Muscle layer of duodenum (tissue), 2 donors: ENCODE data around the gene SOX10.

Experiments
- H3K27ac ChIP-seq: one replicate; pipeline ENCODE4 v1.7.0; 2013; ENCODE audit warnings: mild to moderate bottlenecking, low read length
- H3K27me3 ChIP-seq: one replicate; pipeline ENCODE4 v1.7.0; 2013; ENCODE audit warnings: low read depth, mild to moderate bottlenecking, control low read depth, low read length
- H3K36me3 ChIP-seq, 2 donors: one replicate each; pipeline ENCODE4 v1.7.0; 2013; ENCODE audit warnings: low read length in 2 of 2, control low read depth in 1 of 2, mild to moderate bottlenecking in 1 of 2; ENCODE audit not compliant: insufficient read depth in 2 of 2, control insufficient read depth in 1 of 2
- H3K4me1 ChIP-seq, 2 donors: one replicate each; pipeline ENCODE4 v1.7.0; 2013; ENCODE audit warnings: low read length in 2 of 2, mild to moderate bottlenecking in 2 of 2, control low read depth in 1 of 2, moderate library complexity in 1 of 2; ENCODE audit not compliant: insufficient read depth in 2 of 2, control insufficient read depth in 1 of 2
- H3K4me3 ChIP-seq, 2 donors: one replicate each; pipeline ENCODE4 v1.7.0; 2013; ENCODE audit warnings: low read length in 2 of 2, low read depth in 1 of 2, mild to moderate bottlenecking in 1 of 2
- H3K9me3 ChIP-seq, 2 donors: one replicate each; pipeline ENCODE4 v1.7.0; 2013; ENCODE audit warnings: low read length in 2 of 2, control low read depth in 1 of 2, mild to moderate bottlenecking in 1 of 2; ENCODE audit not compliant: control insufficient read depth in 1 of 2
- donor health status: healthy.

The SOX10 gene

DNA sequence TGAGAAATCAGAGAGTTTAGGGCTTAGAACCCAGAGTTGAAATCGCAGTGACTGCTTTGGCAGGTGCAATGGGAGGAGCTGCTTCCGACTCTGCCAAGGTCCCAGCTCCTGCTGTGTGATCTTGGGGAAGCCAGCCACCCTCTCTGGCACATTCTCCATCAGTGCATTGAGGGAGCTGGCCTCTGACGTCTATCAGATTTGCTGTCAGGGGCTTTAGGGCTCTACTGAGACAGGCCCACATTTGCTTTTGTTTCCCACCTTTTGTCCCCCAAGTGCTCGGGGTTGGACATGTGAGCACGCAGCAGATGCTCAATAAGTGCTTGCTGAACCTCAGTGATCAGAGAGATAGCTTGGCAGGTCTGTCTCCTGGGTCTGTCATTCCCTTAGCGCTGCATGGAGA is 10.6 kb upstream of the SOX10 start:
- Histone ChIP-seq H3K9me3 (no peaks in the 10 kb centered on the region), H3K27me3 (no peaks in the 10 kb centered on the region), H3K27ac (no peak overlapping the region), H3K4me3 (no peak overlapping the region), H3K36me3 (no peaks in the 10 kb centered on the region), H3K4me1 (no peaks in the 10 kb centered on the region)

DNA sequence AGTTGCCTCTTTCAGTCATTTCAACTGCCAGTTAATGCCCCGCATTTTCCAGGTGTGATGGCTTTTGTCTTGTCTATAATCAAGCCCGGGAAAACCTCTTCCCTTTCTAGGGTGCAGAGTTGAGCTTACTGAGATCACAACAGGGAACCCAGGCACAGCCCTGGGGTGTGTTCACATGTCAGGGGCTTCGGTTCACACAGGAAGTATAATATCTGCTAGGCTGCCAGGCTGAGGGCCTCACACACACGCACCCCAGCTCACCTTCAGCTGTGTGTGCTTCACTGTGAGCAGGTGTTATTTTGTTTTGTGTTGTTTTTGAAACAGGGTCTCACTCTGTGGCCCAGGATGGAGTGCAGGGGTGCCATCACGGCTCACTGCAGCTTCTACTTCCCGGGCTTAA is 9.7 kb upstream of the SOX10 start:
- Histone ChIP-seq H3K4me3 (no peak overlapping the region), H3K36me3 (no peaks in the 10 kb centered on the region), H3K27ac (no peak overlapping the region), H3K27me3 (no peaks in the 10 kb centered on the region), H3K4me1 (no peaks in the 10 kb centered on the region), H3K9me3 (no peaks in the 10 kb centered on the region)

- Histone ChIP-seq H3K9me3 (no peaks in the 10 kb centered on the region), H3K4me1 (no peaks in the 10 kb centered on the region), H3K27me3 (no peaks in the 10 kb centered on the region), H3K4me3 (no peak overlapping the region), H3K36me3 (no peaks in the 10 kb centered on the region), H3K27ac (no peak overlapping the region)
These were observed 7.5 kb upstream of the SOX10 start for GRCh38 chr22:37991731-37992442.

DNA sequence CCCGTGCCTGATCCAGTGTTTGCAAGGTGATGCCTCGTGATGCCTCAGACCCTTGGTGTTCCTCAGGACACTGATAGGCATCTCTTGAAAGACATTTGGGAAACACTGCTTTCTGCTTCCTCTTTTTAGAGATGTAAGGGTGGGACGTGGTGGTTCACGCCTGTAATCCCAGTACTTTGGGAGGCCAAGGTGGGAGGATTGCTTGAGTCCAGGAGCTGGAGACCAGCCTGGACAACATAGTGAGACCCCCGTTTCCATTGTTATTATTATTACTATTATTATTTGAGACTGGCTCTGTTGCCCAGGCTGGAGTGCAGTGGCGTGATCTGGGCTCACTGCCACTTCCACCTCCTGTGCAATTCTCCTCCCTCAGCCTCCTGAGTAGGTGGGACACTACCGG is 6.5 kb upstream of the SOX10 start:
- H3K9me3 ChIP-seq = no peaks in the 10 kb centered on the region
- no peaks in the 10 kb centered on the region for H3K4me1 ChIP-seq

GRCh38 chr22:37990301-37990700 is 5.9 kb upstream of the SOX10 start:
- H3K9me3 ChIP-seq = no peaks in the 10 kb centered on the region
- H3K27ac ChIP-seq = no peak overlapping the region

More for the DNA sequence above, 6.5 kb upstream of the SOX10 start:
- Histone ChIP-seq H3K27me3 (no peaks in the 10 kb centered on the region), H3K36me3 (peaks cover 0 to 5% of the 10 kb centered on the region in 2 donors), H3K4me3 (no peak overlapping the region), H3K27ac (no peak overlapping the region)

DNA sequence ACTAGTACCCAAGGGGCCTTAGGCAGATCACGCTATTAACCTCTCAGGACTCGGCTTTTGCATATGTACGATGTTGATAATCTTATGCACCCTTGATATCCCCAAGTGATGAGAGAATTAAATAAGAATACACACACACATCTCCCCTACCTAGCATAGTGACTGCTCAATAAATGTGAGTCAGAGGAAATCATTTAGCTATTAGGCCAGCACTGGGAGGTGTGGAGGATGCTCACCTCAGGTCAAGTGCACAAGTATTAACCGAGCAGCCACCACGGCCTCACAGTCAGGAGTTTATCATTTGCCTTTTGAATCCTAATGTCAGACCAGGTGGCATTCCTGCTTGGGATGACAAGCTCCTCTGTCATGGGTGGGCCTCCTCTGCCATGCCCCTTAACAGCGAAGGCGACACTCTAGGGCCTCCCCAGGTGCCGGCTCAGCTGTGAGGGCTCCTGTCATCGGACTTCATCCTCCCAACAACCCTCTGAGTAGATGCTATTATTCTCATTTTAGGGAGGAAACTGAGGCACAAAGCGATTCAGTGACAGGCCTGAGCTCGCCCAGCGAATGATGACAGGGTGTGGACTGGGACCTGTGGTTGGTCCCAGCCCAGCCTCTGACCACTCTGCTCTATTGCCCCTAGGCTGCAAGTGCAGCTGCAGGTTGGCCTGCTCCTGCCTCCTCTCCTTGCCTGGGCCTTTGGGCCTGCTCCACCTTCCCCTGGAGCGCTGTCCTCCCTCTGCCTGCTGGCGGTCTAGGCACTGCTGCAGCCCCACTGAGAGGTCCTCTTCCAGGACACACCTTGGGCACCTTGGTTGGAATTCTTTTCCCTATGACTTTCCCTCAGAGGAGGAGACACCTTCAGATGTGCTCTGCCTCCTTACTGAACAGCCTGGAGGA is 5.0 kb upstream of the SOX10 start:
- Histone ChIP-seq H3K4me1 (no peaks in the 10 kb centered on the region), H3K4me3 (no peak overlapping the region), H3K27me3 (no peaks in the 10 kb centered on the region), H3K9me3 (no peaks in the 10 kb centered on the region), H3K36me3 (peaks cover 0 to 6% of the 10 kb centered on the region in 2 donors), H3K27ac (no peak overlapping the region)

More at GRCh38 chr22:37990301-37990700, 5.9 kb upstream of the SOX10 start:
- Histone ChIP-seq H3K36me3 (peaks cover 0 to 6% of the 10 kb centered on the region in 2 donors), H3K27me3 (no peaks in the 10 kb centered on the region), H3K4me3 (no peak overlapping the region), H3K4me1 (no peaks in the 10 kb centered on the region)

DNA sequence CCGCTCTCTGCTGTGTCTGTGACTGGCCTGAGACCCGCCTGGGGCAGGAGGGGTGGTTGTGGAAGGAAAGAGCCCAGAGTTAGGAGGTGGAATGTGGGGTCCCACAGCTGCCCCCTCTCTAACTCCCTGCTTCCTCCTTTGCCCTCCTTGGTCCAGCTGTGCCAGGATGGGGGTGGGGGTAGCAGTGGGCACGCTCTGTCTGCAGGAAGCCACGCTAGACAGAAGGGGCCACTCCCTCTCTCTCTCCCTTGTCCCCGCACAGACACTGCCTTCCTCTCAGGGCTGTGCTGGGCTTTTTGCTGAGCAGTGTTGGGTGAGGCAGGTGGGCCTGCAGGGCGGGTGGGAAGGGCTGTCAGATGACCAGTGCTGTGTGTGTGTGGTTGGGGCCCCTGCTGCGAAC is 2.0 kb upstream of the SOX10 start:
- Histone ChIP-seq H3K4me1 (no peaks in the 10 kb centered on the region), H3K4me3 (no peak overlapping the region), H3K36me3 (peaks cover 0 to 6% of the 10 kb centered on the region in 2 donors), H3K9me3 (no peaks in the 10 kb centered on the region), H3K27me3 (no peaks in the 10 kb centered on the region), H3K27ac (no peak overlapping the region)

DNA sequence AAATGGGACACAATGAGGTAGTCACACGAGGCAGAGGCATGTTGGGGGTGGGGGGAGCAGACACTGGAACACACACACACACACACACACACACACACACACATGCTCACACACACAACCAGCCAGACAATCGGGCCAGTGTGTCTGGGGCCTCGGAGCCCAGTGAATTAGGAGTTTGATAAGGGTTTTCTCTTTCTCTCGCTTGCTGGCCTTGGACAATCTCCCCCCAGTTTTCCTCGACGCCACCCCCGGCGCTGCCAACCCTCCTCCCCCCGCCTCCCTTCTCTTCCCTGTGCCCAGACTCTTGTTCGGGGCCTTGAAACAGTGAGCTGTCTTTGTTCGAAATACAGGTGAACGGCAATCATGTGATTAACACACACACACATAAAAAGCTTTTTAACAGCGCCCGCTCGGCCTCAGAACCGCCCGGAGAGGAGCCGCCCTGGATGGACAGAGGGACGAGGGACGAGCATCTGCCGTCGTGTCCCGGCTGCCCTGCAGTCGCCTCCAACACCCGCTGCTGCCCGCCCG is 1.5 kb upstream of the SOX10 start:
- no peak overlapping the region for H3K27ac ChIP-seq
- no peaks in the 10 kb centered on the region for H3K4me1 ChIP-seq
- no peaks in the 10 kb centered on the region for H3K9me3 ChIP-seq
- no peak overlapping the region for H3K4me3 ChIP-seq
- H3K27me3 ChIP-seq = no peaks in the 10 kb centered on the region
- H3K36me3 ChIP-seq = peaks cover 0 to 6% of the 10 kb centered on the region in 2 donors

DNA sequence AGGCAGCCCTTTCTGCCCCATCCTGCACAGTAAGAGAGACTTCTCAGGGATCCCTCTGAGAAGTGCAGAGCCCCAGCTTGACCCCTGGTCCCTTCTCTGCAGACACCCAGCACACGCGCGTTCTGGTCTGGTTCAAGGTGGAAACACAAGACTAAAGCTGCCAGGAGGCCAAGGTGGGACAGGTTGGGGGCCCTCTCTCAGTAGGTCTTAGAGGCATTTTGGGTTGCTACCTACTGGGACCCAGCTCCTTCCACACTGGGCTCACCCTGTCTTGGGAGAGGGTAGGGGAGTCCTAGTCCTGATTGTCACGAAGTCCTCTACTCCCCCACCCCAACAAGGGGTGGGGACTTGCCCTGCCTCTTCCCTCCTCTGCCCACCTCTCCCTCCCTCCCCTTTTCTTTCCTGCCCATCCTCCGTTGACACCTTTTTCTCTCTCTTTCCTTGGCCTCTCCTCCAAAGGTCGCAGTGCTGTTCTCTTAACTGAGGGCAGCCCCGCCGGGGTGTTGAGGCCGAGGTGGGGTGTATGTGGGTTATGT is 763 bp upstream of the SOX10 start:
- no peaks in the 10 kb centered on the region for H3K9me3 ChIP-seq
- H3K27ac ChIP-seq = no peak overlapping the region
- no peaks in the 10 kb centered on the region for H3K27me3 ChIP-seq
- H3K36me3 ChIP-seq = peaks cover 0 to 6% of the 10 kb centered on the region in 2 donors
- no peak overlapping the region for H3K4me3 ChIP-seq
- no peaks in the 10 kb centered on the region for H3K4me1 ChIP-seq

GRCh38 chr22:37982938-37983859 is 1.2 kb downstream of the SOX10 start:
- no peaks in the 10 kb centered on the region for H3K9me3 ChIP-seq
- H3K36me3 ChIP-seq = peaks cover 0 to 7% of the 10 kb centered on the region in 2 donors
- peak overlapping the region; percentile 16 for H3K27ac ChIP-seq
- no peaks in the 10 kb centered on the region for H3K4me1 ChIP-seq
- peak overlapping the region in 1 of 2 donors; percentile 34 for H3K4me3 ChIP-seq
- no peaks in the 10 kb centered on the region for H3K27me3 ChIP-seq
